Measurements from ENCODE around the gene LMAN2L. TPM values are rescaled to one million over a fixed set of nuclear protein-coding genes. Genes with fewer than 3 reads are reported as not detected.
A peak's percentile ranks its signal among the peaks of the same experiment; 100 is the strongest.

The LMAN2L gene, protein sequence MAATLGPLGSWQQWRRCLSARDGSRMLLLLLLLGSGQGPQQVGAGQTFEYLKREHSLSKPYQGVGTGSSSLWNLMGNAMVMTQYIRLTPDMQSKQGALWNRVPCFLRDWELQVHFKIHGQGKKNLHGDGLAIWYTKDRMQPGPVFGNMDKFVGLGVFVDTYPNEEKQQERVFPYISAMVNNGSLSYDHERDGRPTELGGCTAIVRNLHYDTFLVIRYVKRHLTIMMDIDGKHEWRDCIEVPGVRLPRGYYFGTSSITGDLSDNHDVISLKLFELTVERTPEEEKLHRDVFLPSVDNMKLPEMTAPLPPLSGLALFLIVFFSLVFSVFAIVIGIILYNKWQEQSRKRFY
- 17.7 and 21.9 TPM in 2 replicates for polyA plus RNA-seq (2012; rRNA removed)
- polyA plus RNA-seq (2012; cell fraction: cytosol; rRNA removed): 15.2 and 18.0 TPM in 2 replicates
- polyA plus RNA-seq (2012; cell fraction: nucleus; rRNA removed): 10.8 and 21.8 TPM in 2 replicates

DNA sequence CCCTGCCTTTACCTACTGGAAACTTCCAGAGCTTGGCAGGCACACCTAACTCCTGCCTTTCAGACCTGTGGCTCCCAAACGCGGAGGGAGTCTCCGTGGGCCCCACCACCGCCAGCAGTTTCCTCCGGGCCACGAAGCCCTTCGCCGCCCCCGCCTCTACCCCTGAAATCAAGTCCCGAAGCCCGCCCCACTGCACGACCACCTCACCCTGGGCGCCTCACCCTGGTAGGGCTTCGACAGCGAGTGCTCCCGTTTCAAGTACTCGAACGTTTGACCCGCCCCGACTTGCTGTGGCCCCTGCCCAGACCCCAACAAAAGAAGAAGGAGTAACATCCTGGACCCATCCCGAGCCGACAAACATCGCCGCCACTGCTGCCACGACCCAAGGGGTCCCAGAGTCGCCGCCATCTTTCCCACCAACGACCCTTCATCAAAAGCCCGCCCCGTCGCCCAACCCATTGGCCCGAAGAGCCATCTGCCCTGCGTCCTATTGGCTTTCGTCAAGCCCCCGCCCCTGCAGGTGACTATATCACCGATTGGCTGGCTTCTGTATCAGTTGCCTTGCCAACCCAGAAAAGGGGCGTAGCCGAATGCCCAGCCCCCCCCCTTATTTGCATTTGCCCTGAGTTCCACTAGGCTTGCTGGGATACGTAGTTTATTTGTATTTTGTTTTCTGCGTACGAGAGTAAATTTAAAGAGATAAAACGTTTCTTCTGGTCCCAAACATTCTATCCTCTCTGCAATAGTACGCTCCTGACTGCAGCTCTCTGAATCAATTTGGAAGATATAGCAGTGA lies at the start of gene LMAN2L:
LMAN2L (minus strand) TSS at position 432 of the 796 bp plus-strand sequence; CDS start at position 408, 24 bp downstream.
- H3K4me2 ChIP-seq: peak within 1 kb of the TSS; percentile 85
- H3K27ac ChIP-seq (ENCODE audit: low read depth in 2 of 2, low read length in 1 of 2): peak within 1 kb of the TSS; percentile 40 to 45; a peak in 3 of 4 replicates
- no peaks in the 10 kb centered on the region for H3K9me3 ChIP-seq
- no peaks in the 10 kb centered on the region for H3K27me3 ChIP-seq (ENCODE audit: insufficient read depth)
- ChIA-PET POLR2A (no interaction called here), CTCF (interaction anchor here (0.9 to 1.6 kb wide), 3 partner anchors 22 to 61 kb away, joined by 4 read pairs; no protein-coding TSS in a partner anchor)
- TF ChIP-seq NRF1 (IDR thresholded peaks at IDR 0.05; ENCODE audit: low read depth, low read length): peak; percentile 27; the same call in 1 of the 2 replicates
- peak; percentile 57 for TF ChIP-seq RFX5 (IDR thresholded peaks at IDR 0.05; ENCODE audit: low read length)
- TF ChIP-seq, protein P1, sequence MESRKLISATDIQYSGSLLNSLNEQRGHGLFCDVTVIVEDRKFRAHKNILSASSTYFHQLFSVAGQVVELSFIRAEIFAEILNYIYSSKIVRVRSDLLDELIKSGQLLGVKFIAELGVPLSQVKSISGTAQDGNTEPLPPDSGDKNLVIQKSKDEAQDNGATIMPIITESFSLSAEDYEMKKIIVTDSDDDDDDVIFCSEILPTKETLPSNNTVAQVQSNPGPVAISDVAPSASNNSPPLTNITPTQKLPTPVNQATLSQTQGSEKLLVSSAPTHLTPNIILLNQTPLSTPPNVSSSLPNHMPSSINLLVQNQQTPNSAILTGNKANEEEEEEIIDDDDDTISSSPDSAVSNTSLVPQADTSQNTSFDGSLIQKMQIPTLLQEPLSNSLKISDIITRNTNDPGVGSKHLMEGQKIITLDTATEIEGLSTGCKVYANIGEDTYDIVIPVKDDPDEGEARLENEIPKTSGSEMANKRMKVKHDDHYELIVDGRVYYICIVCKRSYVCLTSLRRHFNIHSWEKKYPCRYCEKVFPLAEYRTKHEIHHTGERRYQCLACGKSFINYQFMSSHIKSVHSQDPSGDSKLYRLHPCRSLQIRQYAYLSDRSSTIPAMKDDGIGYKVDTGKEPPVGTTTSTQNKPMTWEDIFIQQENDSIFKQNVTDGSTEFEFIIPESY (IDR thresholded peaks at IDR 0.05; ENCODE audit: borderline replicate concordance, low read depth): no peak
- no peak for TF ChIP-seq RCOR1 (IDR thresholded peaks at IDR 0.05; ENCODE audit: low read length)
- TF ChIP-seq, protein P2, sequence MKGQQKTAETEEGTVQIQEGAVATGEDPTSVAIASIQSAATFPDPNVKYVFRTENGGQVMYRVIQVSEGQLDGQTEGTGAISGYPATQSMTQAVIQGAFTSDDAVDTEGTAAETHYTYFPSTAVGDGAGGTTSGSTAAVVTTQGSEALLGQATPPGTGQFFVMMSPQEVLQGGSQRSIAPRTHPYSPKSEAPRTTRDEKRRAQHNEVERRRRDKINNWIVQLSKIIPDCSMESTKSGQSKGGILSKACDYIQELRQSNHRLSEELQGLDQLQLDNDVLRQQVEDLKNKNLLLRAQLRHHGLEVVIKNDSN (IDR thresholded peaks at IDR 0.05; ENCODE audit: borderline replicate concordance, low read depth): peak; percentile 66; the same call in 1 of the 2 replicates
- TF ChIP-seq, protein P3, sequence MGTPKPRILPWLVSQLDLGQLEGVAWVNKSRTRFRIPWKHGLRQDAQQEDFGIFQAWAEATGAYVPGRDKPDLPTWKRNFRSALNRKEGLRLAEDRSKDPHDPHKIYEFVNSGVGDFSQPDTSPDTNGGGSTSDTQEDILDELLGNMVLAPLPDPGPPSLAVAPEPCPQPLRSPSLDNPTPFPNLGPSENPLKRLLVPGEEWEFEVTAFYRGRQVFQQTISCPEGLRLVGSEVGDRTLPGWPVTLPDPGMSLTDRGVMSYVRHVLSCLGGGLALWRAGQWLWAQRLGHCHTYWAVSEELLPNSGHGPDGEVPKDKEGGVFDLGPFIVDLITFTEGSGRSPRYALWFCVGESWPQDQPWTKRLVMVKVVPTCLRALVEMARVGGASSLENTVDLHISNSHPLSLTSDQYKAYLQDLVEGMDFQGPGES (IDR thresholded peaks at IDR 0.05; ENCODE audit: low read depth, low read length): no peak; the same call in 1 of the 2 replicates
- TF ChIP-seq, protein P4, sequence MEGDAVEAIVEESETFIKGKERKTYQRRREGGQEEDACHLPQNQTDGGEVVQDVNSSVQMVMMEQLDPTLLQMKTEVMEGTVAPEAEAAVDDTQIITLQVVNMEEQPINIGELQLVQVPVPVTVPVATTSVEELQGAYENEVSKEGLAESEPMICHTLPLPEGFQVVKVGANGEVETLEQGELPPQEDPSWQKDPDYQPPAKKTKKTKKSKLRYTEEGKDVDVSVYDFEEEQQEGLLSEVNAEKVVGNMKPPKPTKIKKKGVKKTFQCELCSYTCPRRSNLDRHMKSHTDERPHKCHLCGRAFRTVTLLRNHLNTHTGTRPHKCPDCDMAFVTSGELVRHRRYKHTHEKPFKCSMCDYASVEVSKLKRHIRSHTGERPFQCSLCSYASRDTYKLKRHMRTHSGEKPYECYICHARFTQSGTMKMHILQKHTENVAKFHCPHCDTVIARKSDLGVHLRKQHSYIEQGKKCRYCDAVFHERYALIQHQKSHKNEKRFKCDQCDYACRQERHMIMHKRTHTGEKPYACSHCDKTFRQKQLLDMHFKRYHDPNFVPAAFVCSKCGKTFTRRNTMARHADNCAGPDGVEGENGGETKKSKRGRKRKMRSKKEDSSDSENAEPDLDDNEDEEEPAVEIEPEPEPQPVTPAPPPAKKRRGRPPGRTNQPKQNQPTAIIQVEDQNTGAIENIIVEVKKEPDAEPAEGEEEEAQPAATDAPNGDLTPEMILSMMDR (IDR thresholded peaks at IDR 0.05): no peak
- TF ChIP-seq MXI1 (IDR thresholded peaks at IDR 0.05; ENCODE audit: low read depth, low read length): peak; percentile 64
- TF ChIP-seq, protein P5, sequence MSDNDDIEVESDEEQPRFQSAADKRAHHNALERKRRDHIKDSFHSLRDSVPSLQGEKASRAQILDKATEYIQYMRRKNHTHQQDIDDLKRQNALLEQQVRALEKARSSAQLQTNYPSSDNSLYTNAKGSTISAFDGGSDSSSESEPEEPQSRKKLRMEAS (IDR thresholded peaks at IDR 0.05; ENCODE audit: low read depth): peak; percentile 14; the same call in 1 of the 2 replicates
- TF ChIP-seq YY1 (IDR thresholded peaks at IDR 0.05; ENCODE audit: low read depth): peak; percentile 92
- peak; percentile 89 for TF ChIP-seq CHD2 (IDR thresholded peaks at IDR 0.05; ENCODE audit: low read length, partially characterized antibody)
- TF ChIP-seq ELF1 (IDR thresholded peaks at IDR 0.05): no peak; the same call in 1 of the 2 replicates
- TF ChIP-seq, protein P6, sequence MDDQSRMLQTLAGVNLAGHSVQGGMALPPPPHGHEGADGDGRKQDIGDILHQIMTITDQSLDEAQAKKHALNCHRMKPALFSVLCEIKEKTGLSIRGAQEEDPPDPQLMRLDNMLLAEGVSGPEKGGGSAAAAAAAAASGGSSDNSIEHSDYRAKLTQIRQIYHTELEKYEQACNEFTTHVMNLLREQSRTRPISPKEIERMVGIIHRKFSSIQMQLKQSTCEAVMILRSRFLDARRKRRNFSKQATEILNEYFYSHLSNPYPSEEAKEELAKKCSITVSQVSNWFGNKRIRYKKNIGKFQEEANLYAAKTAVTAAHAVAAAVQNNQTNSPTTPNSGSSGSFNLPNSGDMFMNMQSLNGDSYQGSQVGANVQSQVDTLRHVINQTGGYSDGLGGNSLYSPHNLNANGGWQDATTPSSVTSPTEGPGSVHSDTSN (IDR thresholded peaks at IDR 0.05): peak; percentile 51
- TF ChIP-seq TAF1 (IDR thresholded peaks at IDR 0.05; ENCODE audit: borderline replicate concordance, low read depth, low read length): peak; percentile 83
- peak; percentile 84 for TF ChIP-seq POLR2AphosphoS5 (IDR thresholded peaks at IDR 0.05; ENCODE audit: low read depth, low read length)
- H2AFZ ChIP-seq (ENCODE audit: low read depth): peak within 1 kb of the TSS; percentile 88
- no peaks in the 10 kb centered on the region for H3K9me2 ChIP-seq
- H3F3A ChIP-seq (replicated peaks; ENCODE audit: insufficient read depth): no peaks in the 10 kb centered on the region
- H3K79me2 ChIP-seq (ENCODE audit: insufficient read depth): peaks cover 32% of the 10 kb centered on the region
- 1% methylated on average over 41 of the region's 43 CpGs for WGBS (ENCODE audit: low lambda C conversion rate)
- peak within 1 kb of the TSS; percentile 78 for H3K9ac ChIP-seq
- peaks cover 6 to 8% of the 10 kb centered on the region in 2 experiments; a peak in 2 of 4 replicates for H3K4me1 ChIP-seq (ENCODE audit: control insufficient read depth in 1 of 2, insufficient read depth in 2 of 2, low read depth in 1 of 2, low read length in 1 of 2)
- H3K4me3 ChIP-seq (ENCODE audit: low read depth in 2 of 2, low read length in 1 of 2): peak within 1 kb of the TSS; percentile 63 to 78
- DNase-seq: peak; percentile 93
- no peaks in the 10 kb centered on the region for H4K20me1 ChIP-seq (ENCODE audit: insufficient read depth)
- H3K36me3 ChIP-seq (replicated peaks in 1 of 2; ENCODE audit: control insufficient read depth in 1 of 2, insufficient read depth in 2 of 2, low read length in 1 of 2): peaks cover 0 to 10% of the 10 kb centered on the region in 2 experiments
